ENCODE results near the gene DYNLL1. TPM values are rescaled to one million over a fixed set of nuclear protein-coding genes. Genes with fewer than 3 reads are reported as not detected.

DYNLL1 gene
- total and polyA plus RNA-seq, 2 experiments from 2014 or later = 310 to 868 TPM

DNA sequence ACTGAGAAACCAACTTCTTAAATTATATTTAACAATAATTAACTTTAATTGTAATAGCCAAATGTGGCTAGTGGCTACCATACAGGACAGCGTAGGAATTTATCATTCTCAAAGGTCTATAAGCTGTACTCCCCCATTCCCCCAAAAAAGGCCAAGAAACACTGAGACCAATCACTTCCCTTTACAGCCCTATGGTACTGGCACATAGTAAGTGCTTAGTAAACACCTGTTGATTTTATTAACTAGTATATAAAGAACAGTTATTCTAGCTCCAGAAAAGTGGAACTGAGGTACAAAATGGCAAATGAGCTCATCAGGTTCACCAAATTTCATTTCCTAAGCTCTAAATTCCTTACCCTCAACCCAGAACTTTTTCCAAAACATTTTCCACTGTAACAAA is 20.3 kb upstream of the DYNLL1 start:
- H3K79me2 ChIP-seq (replicated peaks; ENCODE audit: insufficient read depth) = no peaks in the 10 kb centered on the region; the same call in 1 of the 2 replicates
- H3K9me3 Mint-ChIP-seq = no peaks in the 10 kb centered on the region
- H3K4me1 Mint-ChIP-seq = peaks cover 17% of the 10 kb centered on the region
- H3K36me3 Mint-ChIP-seq (ENCODE audit: low read depth) = no peaks in the 10 kb centered on the region
- H3F3A ChIP-seq (replicated peaks; ENCODE audit: low read depth) = no peaks in the 10 kb centered on the region
- H4K20me1 ChIP-seq (replicated peaks; ENCODE audit: insufficient read depth) = 0 out of 2 replicates have a peak, but pooled peaks cover 4% of the 10 kb centered on the region
- H3K4me3 Mint-ChIP-seq = no peak overlapping the region
- H2AFZ ChIP-seq = no peak overlapping the region
- H3K27ac ChIP-seq (ENCODE audit: low read depth) = no peak overlapping the region
- ATAC-seq (no peak), DNase-seq (ENCODE audit: low spot score) (no peak)
- H3K27ac Mint-ChIP-seq = no peak overlapping the region
- H3K4me2 ChIP-seq = no peak overlapping the region
- H3K4me1 ChIP-seq (ENCODE audit: insufficient read depth) = peaks cover 3% of the 10 kb centered on the region; the same call in 1 of the 2 replicates
- H3K9me2 ChIP-seq (ENCODE audit: insufficient read depth) = no peaks in the 10 kb centered on the region
- H3K27me3 Mint-ChIP-seq (ENCODE audit: insufficient read depth, low read depth, poor library complexity) = peaks cover 8% of the 10 kb centered on the region
- TF ChIP-seq EZH2phosphoT487 (IDR thresholded peaks at IDR 0.05; ENCODE audit: unreplicated experiment) = no peak
- no peak for TF ChIP-seq ZNF331 (CRISPR knock-in tag; IDR thresholded peaks at IDR 0.05; ENCODE audit: low read depth)
- TF ChIP-seq, protein P1, sequence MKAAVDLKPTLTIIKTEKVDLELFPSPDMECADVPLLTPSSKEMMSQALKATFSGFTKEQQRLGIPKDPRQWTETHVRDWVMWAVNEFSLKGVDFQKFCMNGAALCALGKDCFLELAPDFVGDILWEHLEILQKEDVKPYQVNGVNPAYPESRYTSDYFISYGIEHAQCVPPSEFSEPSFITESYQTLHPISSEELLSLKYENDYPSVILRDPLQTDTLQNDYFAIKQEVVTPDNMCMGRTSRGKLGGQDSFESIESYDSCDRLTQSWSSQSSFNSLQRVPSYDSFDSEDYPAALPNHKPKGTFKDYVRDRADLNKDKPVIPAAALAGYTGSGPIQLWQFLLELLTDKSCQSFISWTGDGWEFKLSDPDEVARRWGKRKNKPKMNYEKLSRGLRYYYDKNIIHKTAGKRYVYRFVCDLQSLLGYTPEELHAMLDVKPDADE (IDR thresholded peaks at IDR 0.05) = no peak
- TF ChIP-seq JUNB (IDR thresholded peaks at IDR 0.05; ENCODE audit: unreplicated experiment) = no peak
- TF ChIP-seq EZH2 (IDR thresholded peaks at IDR 0.05; ENCODE audit: low read depth, unreplicated experiment) = no peak
- TF ChIP-seq, protein P2, sequence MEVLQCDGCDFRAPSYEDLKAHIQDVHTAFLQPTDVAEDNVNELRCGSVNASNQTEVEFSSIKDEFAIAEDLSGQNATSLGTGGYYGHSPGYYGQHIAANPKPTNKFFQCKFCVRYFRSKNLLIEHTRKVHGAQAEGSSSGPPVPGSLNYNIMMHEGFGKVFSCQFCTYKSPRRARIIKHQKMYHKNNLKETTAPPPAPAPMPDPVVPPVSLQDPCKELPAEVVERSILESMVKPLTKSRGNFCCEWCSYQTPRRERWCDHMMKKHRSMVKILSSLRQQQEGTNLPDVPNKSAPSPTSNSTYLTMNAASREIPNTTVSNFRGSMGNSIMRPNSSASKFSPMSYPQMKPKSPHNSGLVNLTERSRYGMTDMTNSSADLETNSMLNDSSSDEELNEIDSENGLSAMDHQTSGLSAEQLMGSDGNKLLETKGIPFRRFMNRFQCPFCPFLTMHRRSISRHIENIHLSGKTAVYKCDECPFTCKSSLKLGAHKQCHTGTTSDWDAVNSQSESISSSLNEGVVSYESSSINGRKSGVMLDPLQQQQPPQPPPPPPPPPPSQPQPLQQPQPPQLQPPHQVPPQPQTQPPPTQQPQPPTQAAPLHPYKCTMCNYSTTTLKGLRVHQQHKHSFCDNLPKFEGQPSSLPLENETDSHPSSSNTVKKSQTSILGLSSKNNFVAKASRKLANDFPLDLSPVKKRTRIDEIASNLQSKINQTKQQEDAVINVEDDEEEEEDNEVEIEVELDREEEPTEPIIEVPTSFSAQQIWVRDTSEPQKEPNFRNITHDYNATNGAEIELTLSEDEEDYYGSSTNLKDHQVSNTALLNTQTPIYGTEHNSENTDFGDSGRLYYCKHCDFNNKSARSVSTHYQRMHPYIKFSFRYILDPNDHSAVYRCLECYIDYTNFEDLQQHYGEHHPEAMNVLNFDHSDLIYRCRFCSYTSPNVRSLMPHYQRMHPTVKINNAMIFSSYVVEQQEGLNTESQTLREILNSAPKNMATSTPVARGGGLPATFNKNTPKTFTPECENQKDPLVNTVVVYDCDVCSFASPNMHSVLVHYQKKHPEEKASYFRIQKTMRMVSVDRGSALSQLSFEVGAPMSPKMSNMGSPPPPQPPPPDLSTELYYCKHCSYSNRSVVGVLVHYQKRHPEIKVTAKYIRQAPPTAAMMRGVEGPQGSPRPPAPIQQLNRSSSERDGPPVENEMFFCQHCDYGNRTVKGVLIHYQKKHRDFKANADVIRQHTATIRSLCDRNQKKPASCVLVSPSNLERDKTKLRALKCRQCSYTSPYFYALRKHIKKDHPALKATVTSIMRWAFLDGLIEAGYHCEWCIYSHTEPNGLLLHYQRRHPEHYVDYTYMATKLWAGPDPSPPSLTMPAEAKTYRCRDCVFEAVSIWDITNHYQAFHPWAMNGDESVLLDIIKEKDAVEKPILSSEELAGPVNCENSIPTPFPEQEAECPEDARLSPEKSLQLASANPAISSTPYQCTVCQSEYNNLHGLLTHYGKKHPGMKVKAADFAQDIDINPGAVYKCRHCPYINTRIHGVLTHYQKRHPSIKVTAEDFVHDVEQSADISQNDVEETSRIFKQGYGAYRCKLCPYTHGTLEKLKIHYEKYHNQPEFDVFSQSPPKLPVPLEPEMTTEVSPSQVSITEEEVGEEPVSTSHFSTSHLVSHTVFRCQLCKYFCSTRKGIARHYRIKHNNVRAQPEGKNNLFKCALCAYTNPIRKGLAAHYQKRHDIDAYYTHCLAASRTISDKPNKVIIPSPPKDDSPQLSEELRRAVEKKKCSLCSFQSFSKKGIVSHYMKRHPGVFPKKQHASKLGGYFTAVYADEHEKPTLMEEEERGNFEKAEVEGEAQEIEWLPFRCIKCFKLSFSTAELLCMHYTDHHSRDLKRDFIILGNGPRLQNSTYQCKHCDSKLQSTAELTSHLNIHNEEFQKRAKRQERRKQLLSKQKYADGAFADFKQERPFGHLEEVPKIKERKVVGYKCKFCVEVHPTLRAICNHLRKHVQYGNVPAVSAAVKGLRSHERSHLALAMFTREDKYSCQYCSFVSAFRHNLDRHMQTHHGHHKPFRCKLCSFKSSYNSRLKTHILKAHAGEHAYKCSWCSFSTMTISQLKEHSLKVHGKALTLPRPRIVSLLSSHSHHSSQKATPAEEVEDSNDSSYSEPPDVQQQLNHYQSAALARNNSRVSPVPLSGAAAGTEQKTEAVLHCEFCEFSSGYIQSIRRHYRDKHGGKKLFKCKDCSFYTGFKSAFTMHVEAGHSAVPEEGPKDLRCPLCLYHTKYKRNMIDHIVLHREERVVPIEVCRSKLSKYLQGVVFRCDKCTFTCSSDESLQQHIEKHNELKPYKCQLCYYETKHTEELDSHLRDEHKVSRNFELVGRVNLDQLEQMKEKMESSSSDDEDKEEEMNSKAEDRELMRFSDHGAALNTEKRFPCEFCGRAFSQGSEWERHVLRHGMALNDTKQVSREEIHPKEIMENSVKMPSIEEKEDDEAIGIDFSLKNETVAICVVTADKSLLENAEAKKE (CRISPR knock-in tag; IDR thresholded peaks at IDR 0.05) = no peak
- no peak for TF ChIP-seq ZNF114 (CRISPR knock-in tag; IDR thresholded peaks at IDR 0.05)
- no peak for TF ChIP-seq CREB1 (CRISPR knock-in tag; IDR thresholded peaks at IDR 0.05; ENCODE audit: low read depth)
- TF ChIP-seq, protein P3, sequence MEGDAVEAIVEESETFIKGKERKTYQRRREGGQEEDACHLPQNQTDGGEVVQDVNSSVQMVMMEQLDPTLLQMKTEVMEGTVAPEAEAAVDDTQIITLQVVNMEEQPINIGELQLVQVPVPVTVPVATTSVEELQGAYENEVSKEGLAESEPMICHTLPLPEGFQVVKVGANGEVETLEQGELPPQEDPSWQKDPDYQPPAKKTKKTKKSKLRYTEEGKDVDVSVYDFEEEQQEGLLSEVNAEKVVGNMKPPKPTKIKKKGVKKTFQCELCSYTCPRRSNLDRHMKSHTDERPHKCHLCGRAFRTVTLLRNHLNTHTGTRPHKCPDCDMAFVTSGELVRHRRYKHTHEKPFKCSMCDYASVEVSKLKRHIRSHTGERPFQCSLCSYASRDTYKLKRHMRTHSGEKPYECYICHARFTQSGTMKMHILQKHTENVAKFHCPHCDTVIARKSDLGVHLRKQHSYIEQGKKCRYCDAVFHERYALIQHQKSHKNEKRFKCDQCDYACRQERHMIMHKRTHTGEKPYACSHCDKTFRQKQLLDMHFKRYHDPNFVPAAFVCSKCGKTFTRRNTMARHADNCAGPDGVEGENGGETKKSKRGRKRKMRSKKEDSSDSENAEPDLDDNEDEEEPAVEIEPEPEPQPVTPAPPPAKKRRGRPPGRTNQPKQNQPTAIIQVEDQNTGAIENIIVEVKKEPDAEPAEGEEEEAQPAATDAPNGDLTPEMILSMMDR (conservative IDR thresholded peaks at IDR 0.05; ENCODE audit: low read depth in 2 of 2) = no peak
- no peak for TF ChIP-seq STAT1 (IDR thresholded peaks at IDR 0.05; ENCODE audit: unreplicated experiment)
- no peak for TF ChIP-seq NANOG (IDR thresholded peaks at IDR 0.05; ENCODE audit: borderline replicate concordance)
- TF ChIP-seq, protein P4, sequence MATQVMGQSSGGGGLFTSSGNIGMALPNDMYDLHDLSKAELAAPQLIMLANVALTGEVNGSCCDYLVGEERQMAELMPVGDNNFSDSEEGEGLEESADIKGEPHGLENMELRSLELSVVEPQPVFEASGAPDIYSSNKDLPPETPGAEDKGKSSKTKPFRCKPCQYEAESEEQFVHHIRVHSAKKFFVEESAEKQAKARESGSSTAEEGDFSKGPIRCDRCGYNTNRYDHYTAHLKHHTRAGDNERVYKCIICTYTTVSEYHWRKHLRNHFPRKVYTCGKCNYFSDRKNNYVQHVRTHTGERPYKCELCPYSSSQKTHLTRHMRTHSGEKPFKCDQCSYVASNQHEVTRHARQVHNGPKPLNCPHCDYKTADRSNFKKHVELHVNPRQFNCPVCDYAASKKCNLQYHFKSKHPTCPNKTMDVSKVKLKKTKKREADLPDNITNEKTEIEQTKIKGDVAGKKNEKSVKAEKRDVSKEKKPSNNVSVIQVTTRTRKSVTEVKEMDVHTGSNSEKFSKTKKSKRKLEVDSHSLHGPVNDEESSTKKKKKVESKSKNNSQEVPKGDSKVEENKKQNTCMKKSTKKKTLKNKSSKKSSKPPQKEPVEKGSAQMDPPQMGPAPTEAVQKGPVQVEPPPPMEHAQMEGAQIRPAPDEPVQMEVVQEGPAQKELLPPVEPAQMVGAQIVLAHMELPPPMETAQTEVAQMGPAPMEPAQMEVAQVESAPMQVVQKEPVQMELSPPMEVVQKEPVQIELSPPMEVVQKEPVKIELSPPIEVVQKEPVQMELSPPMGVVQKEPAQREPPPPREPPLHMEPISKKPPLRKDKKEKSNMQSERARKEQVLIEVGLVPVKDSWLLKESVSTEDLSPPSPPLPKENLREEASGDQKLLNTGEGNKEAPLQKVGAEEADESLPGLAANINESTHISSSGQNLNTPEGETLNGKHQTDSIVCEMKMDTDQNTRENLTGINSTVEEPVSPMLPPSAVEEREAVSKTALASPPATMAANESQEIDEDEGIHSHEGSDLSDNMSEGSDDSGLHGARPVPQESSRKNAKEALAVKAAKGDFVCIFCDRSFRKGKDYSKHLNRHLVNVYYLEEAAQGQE (IDR thresholded peaks at IDR 0.05; ENCODE audit: unreplicated experiment) = no peak
- TF ChIP-seq POLR2AphosphoS5 (IDR thresholded peaks at IDR 0.05; ENCODE audit: low read depth) = no peak
- H3K36me3 ChIP-seq (ENCODE audit: insufficient read depth) = no peaks in the 10 kb centered on the region
- H3K27me3 ChIP-seq (ENCODE audit: insufficient read depth) = no peaks in the 10 kb centered on the region
- no peak overlapping the region for H3K4me3 ChIP-seq

All from GM23338 (cell line).